ENCODE data around the gene RBBP4.

GRCh38 chr1:32606565-32607371 is 44.2 kb upstream of the RBBP4 start:
- TF ChIP-seq EZH2 (IDR thresholded peaks at IDR 0.05; ENCODE audit: insufficient read depth, poor library complexity, severe bottlenecking): no peak
- no peak for TF ChIP-seq EZH2phosphoT487 (IDR thresholded peaks at IDR 0.05; ENCODE audit: insufficient read depth, low read depth)
